Measurements from ENCODE around the gene ANKRD12. TPM values are rescaled to one million over a fixed set of nuclear protein-coding genes. Genes with fewer than 3 reads are reported as not detected.

ANKRD12 gene
- polyA plus RNA-seq, 1 donor from 2014 or later = 87.3 TPM

Other genes with a start within 250 kb of the ANKRD12 start
- 144 TPM for gene NDUFV2, start 34.1 kb upstream of the ANKRD12 start, polyA plus RNA-seq
- 2.9 TPM for gene TWSG1, start 198.0 kb downstream of the ANKRD12 start, polyA plus RNA-seq

Data from IgD-negative memory B cell (primary cell).